Keratinocyte (primary cell): ENCODE data around the gene NKIRAS1. TPM values are rescaled to one million over a fixed set of nuclear protein-coding genes. Genes with fewer than 3 reads are reported as not detected.

Source experiments
- DNase-seq: peaks from one replicate; pipeline ENCODE4 v3.0.0-alpha.2; 2011; ENCODE audit warnings: low read depth, missing footprints, low spot score
- FAIRE-seq: peaks from 2 replicates; lab custom pipeline; 2011; peaks lifted over from hg19 to GRCh38; lab: Jason Lieb, UNC
- H2AFZ ChIP-seq: 2 replicates; pipeline ENCODE4 v1.6.0; 2012; ENCODE audit warnings: low read length, control low read depth, inconsistent platforms; ENCODE audit not compliant: control insufficient read depth
- H3K27ac ChIP-seq: 2 replicates; pipeline ENCODE4 v1.5.1; 2011; ENCODE audit warnings: low read length; ENCODE audit not compliant: control insufficient read depth, insufficient read depth
- H3K27me3 ChIP-seq: 3 replicates; pipeline ENCODE4 v1.6.0; 2011; ENCODE audit warnings: low read length; ENCODE audit not compliant: control insufficient read depth, insufficient read depth; ENCODE audit errors: extremely low read depth
- H3K36me3 ChIP-seq, 2 experiments: 2 replicates in 1 of 2; 3 replicates in 1 of 2; pipeline ENCODE4 v1.5.1; 2011; ENCODE audit warnings: low read length in 2 of 2, mild to moderate bottlenecking in 1 of 2; ENCODE audit not compliant: control insufficient read depth in 2 of 2, insufficient read depth in 2 of 2; ENCODE audit errors: extremely low read depth in 1 of 2
- H3K4me1 ChIP-seq: 3 replicates; pipeline ENCODE4 v1.5.1; 2011; ENCODE audit warnings: low read length; ENCODE audit not compliant: control insufficient read depth, insufficient read depth; ENCODE audit errors: extremely low read depth
- H3K4me2 ChIP-seq: 3 replicates; pipeline ENCODE4 v1.6.0; 2011; ENCODE audit warnings: low read depth, low read length; ENCODE audit not compliant: control insufficient read depth, insufficient read depth; ENCODE audit errors: extremely low read depth
- H3K4me3 ChIP-seq, 3 experiments: fragments of 200-600 bp in 1 of 3; sonication (generic) in 1 of 3; 2 replicates in 2 of 3; 3 replicates in 1 of 3; pipeline ENCODE4 v1.5.1; 2011 to 2016; ENCODE audit warnings: low read length in 3 of 3, mild to moderate bottlenecking in 3 of 3, control low read depth in 2 of 3, inconsistent platforms in 1 of 3, low read depth in 1 of 3, mixed read lengths in 1 of 3, mixed run types in 1 of 3, moderate library complexity in 1 of 3; ENCODE audit not compliant: control insufficient read depth in 2 of 3, insufficient read depth in 2 of 3; ENCODE audit errors: extremely low read depth in 1 of 3
- H3K79me2 ChIP-seq: 2 replicates; pipeline ENCODE4 v1.6.0; 2012; ENCODE audit warnings: low read length; ENCODE audit not compliant: control insufficient read depth, insufficient read depth
- H3K9ac ChIP-seq: 3 replicates; pipeline ENCODE4 v1.6.0; 2011; ENCODE audit warnings: low read length; ENCODE audit not compliant: control insufficient read depth, insufficient read depth; ENCODE audit errors: extremely low read depth
- H3K9me1 ChIP-seq: 3 replicates; pipeline ENCODE4 v1.6.0; 2011; ENCODE audit warnings: low read length; ENCODE audit not compliant: control insufficient read depth, insufficient read depth; ENCODE audit errors: extremely low read depth
- H3K9me3 ChIP-seq: 2 replicates; pipeline ENCODE4 v1.5.1; 2012; ENCODE audit warnings: low read depth, low read length; ENCODE audit not compliant: control insufficient read depth
- H4K20me1 ChIP-seq: 3 replicates; pipeline ENCODE4 v1.6.0; 2011; ENCODE audit warnings: low read length; ENCODE audit not compliant: control insufficient read depth, insufficient read depth; ENCODE audit errors: extremely low read depth
- CTCF ChIP-seq, 3 experiments: IDR thresholded peaks in 1 of 3; conservative IDR thresholded peaks in 1 of 3; optimal IDR thresholded peaks in 1 of 3; 2 replicates in 2 of 3; 3 replicates in 1 of 3; pipeline versions ENCODE3 to v1.5.1; 2011; ENCODE audit warnings: low read length in 3 of 3, mild to moderate bottlenecking in 3 of 3, moderate library complexity in 2 of 3, control low read depth in 1 of 3, inconsistent platforms in 1 of 3; ENCODE audit not compliant: insufficient read depth in 2 of 3; ENCODE audit errors: extremely low read depth in 1 of 3
- EZH2 ChIP-seq: IDR thresholded peaks from one replicate; pipeline ENCODE4 v1.6.1; 2012; ENCODE audit warnings: inconsistent platforms, mild to moderate bottlenecking, low read length, moderate library complexity
- dilution Hi-C: fragments of 300-500 bp; cut with MboI; formaldehyde crosslinking; loops from one replicate; pipeline ENCODE4 v1.7.0; 2020; ENCODE audit warnings: low sequenced_read_pairs; ENCODE audit not compliant: extremely low pct_ligation_motif_present
- polyA plus RNA-seq, 5 experiments: library from polyadenylated mRNA; depleted of rRNA in 3 of 5; stranded (reverse) in 3 of 5; stranded (forward) in 1 of 5; unstranded in 1 of 5; fragments of >200 nt; gene quantifications; 1 replicate in 1 of 5; 2 replicates in 3 of 5; 3 replicates in 1 of 5; pipeline versions ENCODE4 v1.2.1 to v1.2.3, GENCODE V29; 2011 to 2012; ENCODE audit warnings: missing spikeins in 2 of 5, low read depth in 1 of 5, low replicate concordance in 1 of 5

NKIRAS1 gene
- polyA plus RNA-seq, 1 donor (not counting 4 experiments of a cell fraction or from before 2014, with no cell fraction given) = 10.7 TPM

- no peaks in the 10 kb centered on the region for H4K20me1 ChIP-seq
- peak within 1 kb of the TSS; percentile 94 for H3K27ac ChIP-seq
- H3K79me2 ChIP-seq = peaks cover 14% of the 10 kb centered on the region
- peaks cover 37% of the 10 kb centered on the region for H3K4me1 ChIP-seq
- FAIRE-seq (no peak), DNase-seq (no peak)
- H3K27me3 ChIP-seq = peaks cover 5% of the 10 kb centered on the region
- H3K9me3 ChIP-seq = no peaks in the 10 kb centered on the region
- H3K9me1 ChIP-seq = no peaks in the 10 kb centered on the region
- H2AFZ ChIP-seq = peak within 1 kb of the TSS; percentile 94
- TF ChIP-seq CTCF (optimal IDR thresholded peaks at IDR 0.05 in 1 of 3, IDR thresholded peaks at IDR 0.05 in 1 of 3, conservative IDR thresholded peaks at IDR 0.05 in 1 of 3; ENCODE audit: extremely low read depth in 1 of 3, insufficient read depth in 2 of 3, low read length in 3 of 3) (peak in 1 of 3 experiments; percentile 22), EZH2 (no peak)
- peak within 1 kb of the TSS; percentile 88 for H3K9ac ChIP-seq
- H3K4me2 ChIP-seq = peak within 1 kb of the TSS; percentile 90
- dilution Hi-C loops = no loop called here
- H3K4me3 ChIP-seq = peak within 1 kb of the TSS; percentile 65 to 86 (median 82)
- H3K36me3 ChIP-seq = no peaks in the 10 kb centered on the region
These were observed 28.3 kb upstream of the NKIRAS1 start, which contains the start of gene NR1D2 for GRCh38 chr3:23944861-23945662. NR1D2 (plus strand) TSS chr3:23945286; CDS start chr3:23945579, 293 bp downstream.

- dilution Hi-C loops = no loop called here
- H3K27me3 ChIP-seq = peaks cover 5% of the 10 kb centered on the region
- H3K4me1 ChIP-seq = peaks cover 29% of the 10 kb centered on the region
- peak overlapping the region; percentile 90 for H3K4me2 ChIP-seq
- FAIRE-seq (no peak), DNase-seq (no peak)
- no peaks in the 10 kb centered on the region for H3K9me1 ChIP-seq
- H2AFZ ChIP-seq = peak overlapping the region; percentile 20
- H3K79me2 ChIP-seq = peaks cover 8% of the 10 kb centered on the region
- no peaks in the 10 kb centered on the region for H3K9me3 ChIP-seq
- TF ChIP-seq EZH2 = peak; percentile 30
- TF ChIP-seq CTCF (optimal IDR thresholded peaks at IDR 0.05 in 1 of 3, IDR thresholded peaks at IDR 0.05 in 1 of 3, conservative IDR thresholded peaks at IDR 0.05 in 1 of 3; ENCODE audit: extremely low read depth in 1 of 3, insufficient read depth in 2 of 3, low read length in 3 of 3) = no peak
- H3K9ac ChIP-seq = peak overlapping the region; percentile 82
- peak overlapping the region; percentile 20 for H3K27ac ChIP-seq
- H3K36me3 ChIP-seq = no peaks in the 10 kb centered on the region
- peak overlapping the region in 2 of 3 experiments; percentile 72 to 78 for H3K4me3 ChIP-seq
- no peaks in the 10 kb centered on the region for H4K20me1 ChIP-seq
These were observed 27.4 kb upstream of the NKIRAS1 start for GRCh38 chr3:23944007-23944783.
